B cell (primary cell): ENCODE results near the gene PRKAG2. TPM values are rescaled to one million over a fixed set of nuclear protein-coding genes. Genes with fewer than 3 reads are reported as not detected.

ENCODE experiments used
- ATAC-seq: fragments of 200-7000 bp; cut with Tn5 transposase; one replicate; pipeline ENCODE4 v1.10.0; 2021; ENCODE audit warnings: low read depth, mild to moderate bottlenecking, moderate number of reproducible peaks, moderate library complexity
- CTCF ChIA-PET: fragments of 350-600 bp; sonication (Branson Sonifier 250); formaldehyde crosslinking; loops from one replicate; lab custom pipeline; 2021; ENCODE audit warnings: antibody characterized with exemption, inconsistent platforms; lab: Charles Lee
- POLR2A ChIA-PET: fragments of 350-600 bp; sonication (Branson Sonifier 250); formaldehyde crosslinking; loops from one replicate; lab custom pipeline; 2021; ENCODE audit warnings: antibody characterized with exemption; lab: Charles Lee
- DNase-seq: peaks from one replicate; pipeline ENCODE4 v3.0.0; 2013
- H2AFZ ChIP-seq: 2 replicates; pipeline ENCODE4 v1.6.1; 2012; ENCODE audit warnings: mild to moderate bottlenecking, low read depth, low read length; ENCODE audit not compliant: insufficient read depth, poor library complexity, severe bottlenecking
- H3K27ac ChIP-seq, 2 donors: 1 replicate in 1 of 2; 2 replicates in 1 of 2; pipeline ENCODE4 v1.5.1; 2012 to 2013; ENCODE audit warnings: low read length in 2 of 2, mild to moderate bottlenecking in 2 of 2, moderate library complexity in 1 of 2
- H3K27me3 ChIP-seq, 4 experiments: fragments of 200-600 bp in 1 of 4; sonication (generic) in 1 of 4; replicated peaks in 1 of 4; 1 replicate in 2 of 4; 2 replicates in 2 of 4; pipeline versions ENCODE4 v1.6.1 to v1.7.0; 2013 to 2016; ENCODE audit warnings: low read length in 3 of 4, mild to moderate bottlenecking in 2 of 4, mixed read lengths in 1 of 4, moderate library complexity in 1 of 4; ENCODE audit not compliant: insufficient read depth in 4 of 4, control insufficient read depth in 3 of 4; ENCODE audit errors: control extremely low read depth in 1 of 4
- H3K36me3 ChIP-seq, 2 experiments: replicated peaks in 1 of 2; 1 replicate in 1 of 2; 2 replicates in 1 of 2; pipeline versions ENCODE4 v1.6.1 to v1.7.1; 2013; ENCODE audit warnings: low read length in 1 of 2; ENCODE audit not compliant: insufficient read depth in 2 of 2, control insufficient read depth in 1 of 2; ENCODE audit errors: control extremely low read depth in 1 of 2, extremely low read depth in 1 of 2
- H3K4me1 ChIP-seq, 2 donors: fragments of 200-600 bp in 1 of 2; sonication (generic) in 1 of 2; 1 replicate in 1 of 2; 2 replicates in 1 of 2; pipeline versions ENCODE4 v1.5.1 to v1.6.1; 2013 to 2017; ENCODE audit warnings: low read length in 2 of 2; ENCODE audit not compliant: control insufficient read depth in 2 of 2, insufficient read depth in 2 of 2
- H3K4me2 ChIP-seq: replicated peaks from 2 replicates; pipeline ENCODE3; 2012; ENCODE audit warnings: mild to moderate bottlenecking, low read depth, low read length; ENCODE audit not compliant: poor library complexity, severe bottlenecking
- H3K4me3 ChIP-seq, 5 experiments: fragments of 200-600 bp in 1 of 5; sonication (generic) in 1 of 5; 1 replicate in 3 of 5; 2 replicates in 2 of 5; pipeline versions ENCODE4 v1.5.1 to v1.7.0; 2011 to 2016; ENCODE audit warnings: low read length in 4 of 5, mild to moderate bottlenecking in 4 of 5, low read depth in 2 of 5, control low read depth in 1 of 5, moderate library complexity in 1 of 5; ENCODE audit not compliant: insufficient read depth in 1 of 5; ENCODE audit errors: control extremely low read depth in 1 of 5, extremely low read depth in 1 of 5
- H3K79me2 ChIP-seq: fragments of 200-600 bp; sonication (generic); one replicate; pipeline ENCODE4 v1.6.0; 2016; ENCODE audit warnings: low read length; ENCODE audit not compliant: control insufficient read depth, insufficient read depth
- H3K9ac ChIP-seq: fragments of 200-600 bp; sonication (generic); 2 replicates; pipeline ENCODE4 v1.6.1; 2017; ENCODE audit warnings: mild to moderate bottlenecking, low read length, moderate library complexity
- H3K9me3 ChIP-seq, 3 donors: one replicate each; pipeline versions ENCODE4 v1.6.1 to v1.7.1; 2013; ENCODE audit warnings: low read length in 2 of 3; ENCODE audit not compliant: control insufficient read depth in 2 of 3, insufficient read depth in 1 of 3; ENCODE audit errors: control extremely low read depth in 1 of 3
- H4K20me1 ChIP-seq: 2 replicates; pipeline ENCODE4 v1.6.0; 2012; ENCODE audit warnings: mild to moderate bottlenecking, low read length; ENCODE audit not compliant: insufficient read depth, control insufficient read depth, poor library complexity, severe bottlenecking
- H3K27ac Mint-ChIP-seq: one replicate; pipeline ENCODE4 v1.8.0; 2021; ENCODE audit warnings: mixed read lengths
- H3K27me3 Mint-ChIP-seq: one replicate; pipeline ENCODE4 v1.8.0; 2021; ENCODE audit warnings: mixed read lengths
- H3K4me1 Mint-ChIP-seq: one replicate; pipeline ENCODE4 v1.8.0; 2021; ENCODE audit warnings: mixed read lengths
- H3K4me3 Mint-ChIP-seq: one replicate; pipeline ENCODE4 v1.8.0; 2021; ENCODE audit warnings: mixed read lengths
- H3K9me3 Mint-ChIP-seq: one replicate; pipeline ENCODE4 v1.8.0; 2022; ENCODE audit warnings: mixed read lengths; ENCODE audit not compliant: insufficient read depth
- EZH2 ChIP-seq: IDR thresholded peaks from 2 replicates; pipeline ENCODE4 v1.6.1; 2012; ENCODE audit warnings: borderline replicate concordance, low read depth, mild to moderate bottlenecking, moderate library complexity, low read length; ENCODE audit not compliant: insufficient read depth, poor library complexity, severe bottlenecking
- WGBS: methylation state at CpG from one replicate; pipeline ENCODE4 v1.1.5; 2013; ENCODE audit warnings: missing lambda C conversion rate; ENCODE audit not compliant: insufficient coverage; 5-methylcytosine and 5-hydroxymethylcytosine counted together
- intact Hi-C: fragments of 100-400 bp; cut with micrococcal nuclease; formaldehyde crosslinking; loops from one replicate; pipeline ENCODE4 v1.10.0; 2022
- polyA plus RNA-seq: library from polyadenylated mRNA; depleted of rRNA; stranded (reverse); fragments of >200 nt; gene quantifications from 2 replicates; pipeline ENCODE4 v1.2.3, GENCODE V29; 2012
- total RNA-seq, 2 donors: library from RNA; stranded (reverse); fragments of 120-200 nt in 1 of 2; gene quantifications; 1 replicate in 1 of 2; 2 replicates in 1 of 2; pipeline versions ENCODE4 v1.2.3 to v1.2.4, GENCODE V29; 2013 to 2022
- TF ChIP-seq, protein P1 (sequence below): fragments of 200-600 bp; IDR thresholded peaks from one replicate; pipeline ENCODE4 v1.8.0; 2022; ENCODE audit warnings: antibody characterized with exemption, mild to moderate bottlenecking

PRKAG2 gene
- total and polyA plus RNA-seq, 2 donors (not counting 1 experiment from before 2014, with no cell fraction given): 22.1 to 56.3 TPM

DNA sequence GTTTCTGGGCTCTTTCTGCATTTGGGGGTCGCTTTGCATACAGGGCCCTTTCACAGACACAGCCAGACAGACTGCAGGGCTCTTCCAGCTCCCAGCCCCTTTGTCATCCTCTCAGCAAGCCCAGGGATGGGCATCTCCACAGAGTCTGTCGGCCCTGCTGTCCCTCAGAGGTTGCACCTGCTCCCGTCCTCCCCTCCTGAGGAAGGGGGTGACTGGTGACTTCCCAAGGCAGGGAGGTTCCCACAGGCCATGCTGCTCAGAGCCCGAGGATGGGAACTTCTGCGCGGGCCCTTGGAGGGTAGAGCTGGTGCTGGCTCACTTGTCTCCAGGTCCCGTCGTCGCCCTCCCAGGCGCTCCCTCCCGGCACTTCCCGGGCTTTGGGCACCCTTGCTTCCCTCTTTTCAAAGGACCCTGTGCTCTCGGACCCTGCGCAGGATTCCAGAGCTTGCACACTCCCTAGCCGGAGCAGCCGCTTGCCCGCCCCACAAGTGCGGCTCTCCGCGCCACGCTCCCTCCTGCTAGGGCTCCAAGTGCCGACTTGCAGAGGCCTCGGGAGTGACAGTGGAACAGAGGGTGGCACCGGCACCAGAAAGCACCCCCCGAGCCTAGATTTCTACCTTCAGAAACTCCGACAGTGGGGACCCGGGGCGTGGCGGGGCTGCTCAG, 152.5 kb downstream of the PRKAG2 start:
- Histone ChIP-seq H4K20me1 (peaks cover 39% of the 10 kb centered on the region), H3K36me3 (no peaks in the 10 kb centered on the region), H3K4me1 (peaks cover 16 to 35% of the 10 kb centered on the region in 2 donors), H3K9ac (no peak overlapping the region), H3K27ac (no peak overlapping the region), H2AFZ (no peak overlapping the region), H3K4me3 (no peak overlapping the region), H3K27me3 (no peaks in the 10 kb centered on the region), H3K9me3 (peaks cover 0 to 6% (median 0%) of the 10 kb centered on the region in 3 donors), H3K4me2 (no peak overlapping the region), H3K79me2 (peaks cover 5% of the 10 kb centered on the region)
- no peak for TF ChIP-seq EZH2
- TF ChIP-seq, protein P1, sequence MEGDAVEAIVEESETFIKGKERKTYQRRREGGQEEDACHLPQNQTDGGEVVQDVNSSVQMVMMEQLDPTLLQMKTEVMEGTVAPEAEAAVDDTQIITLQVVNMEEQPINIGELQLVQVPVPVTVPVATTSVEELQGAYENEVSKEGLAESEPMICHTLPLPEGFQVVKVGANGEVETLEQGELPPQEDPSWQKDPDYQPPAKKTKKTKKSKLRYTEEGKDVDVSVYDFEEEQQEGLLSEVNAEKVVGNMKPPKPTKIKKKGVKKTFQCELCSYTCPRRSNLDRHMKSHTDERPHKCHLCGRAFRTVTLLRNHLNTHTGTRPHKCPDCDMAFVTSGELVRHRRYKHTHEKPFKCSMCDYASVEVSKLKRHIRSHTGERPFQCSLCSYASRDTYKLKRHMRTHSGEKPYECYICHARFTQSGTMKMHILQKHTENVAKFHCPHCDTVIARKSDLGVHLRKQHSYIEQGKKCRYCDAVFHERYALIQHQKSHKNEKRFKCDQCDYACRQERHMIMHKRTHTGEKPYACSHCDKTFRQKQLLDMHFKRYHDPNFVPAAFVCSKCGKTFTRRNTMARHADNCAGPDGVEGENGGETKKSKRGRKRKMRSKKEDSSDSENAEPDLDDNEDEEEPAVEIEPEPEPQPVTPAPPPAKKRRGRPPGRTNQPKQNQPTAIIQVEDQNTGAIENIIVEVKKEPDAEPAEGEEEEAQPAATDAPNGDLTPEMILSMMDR: no peak
- Mint-ChIP-seq H3K9me3 (no peaks in the 10 kb centered on the region), H3K4me3 (no peak overlapping the region), H3K27ac (peak overlapping the region; percentile 29), H3K27me3 (no peaks in the 10 kb centered on the region), H3K4me1 (peaks cover 34% of the 10 kb centered on the region)
- CTCF ChIA-PET: no interaction called here
- ATAC-seq: no peak
- POLR2A ChIA-PET: no interaction called here
- intact Hi-C loops: no loop called here
- DNase-seq: no peak
- 97% methylated on average over 28 of the region's 29 CpGs for WGBS

DNA sequence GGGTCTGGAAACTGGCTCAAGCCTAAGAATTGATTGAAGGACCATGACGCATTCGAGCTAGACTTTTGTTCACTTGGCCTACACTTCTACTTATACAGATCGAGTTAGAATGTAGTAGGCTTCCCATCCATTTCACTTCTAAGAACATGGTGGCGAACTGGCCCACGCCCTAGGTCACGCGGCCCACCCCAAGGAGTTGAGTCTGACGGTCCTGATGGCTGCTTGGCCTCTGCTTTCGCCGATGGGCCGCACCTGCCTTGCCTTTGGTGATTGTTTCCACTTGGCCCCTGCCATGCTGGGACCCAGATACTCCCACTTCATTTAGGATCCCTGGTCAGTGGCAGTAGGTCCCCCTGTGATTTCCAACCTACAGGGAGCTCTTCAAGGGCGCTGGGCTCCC, 153.6 kb downstream of the PRKAG2 start:
- intact Hi-C loops: no loop called here
- no peaks in the 10 kb centered on the region for H3K36me3 ChIP-seq
- 96% methylated on average over 8 of the region's 12 CpGs for WGBS
- H3K4me2 ChIP-seq: no peak overlapping the region
- H3K9me3 Mint-ChIP-seq: no peaks in the 10 kb centered on the region
- no peak for DNase-seq
- H3K27me3 Mint-ChIP-seq: no peaks in the 10 kb centered on the region
- POLR2A ChIA-PET: no interaction called here
- H3K27ac ChIP-seq: no peak overlapping the region
- no peak overlapping the region for H3K4me3 Mint-ChIP-seq
- ATAC-seq: no peak
- no peaks in the 10 kb centered on the region for H3K27me3 ChIP-seq
- no peak overlapping the region for H3K9ac ChIP-seq
- H3K9me3 ChIP-seq: peaks cover 0 to 6% (median 0%) of the 10 kb centered on the region in 3 donors
- H4K20me1 ChIP-seq: peaks cover 39% of the 10 kb centered on the region
- peaks cover 30% of the 10 kb centered on the region for H3K4me1 Mint-ChIP-seq
- no peak overlapping the region for H3K27ac Mint-ChIP-seq
- TF ChIP-seq, protein P1: no peak
- no peak for TF ChIP-seq EZH2
- H2AFZ ChIP-seq: no peak overlapping the region
- peaks cover 16 to 35% of the 10 kb centered on the region in 2 donors for H3K4me1 ChIP-seq
- CTCF ChIA-PET: no interaction called here
- peaks cover 5% of the 10 kb centered on the region for H3K79me2 ChIP-seq
- no peak overlapping the region for H3K4me3 ChIP-seq
